Muscle of back (tissue), 11 donors: ENCODE data around the gene PPP6R2. TPM values are rescaled to one million over a fixed set of nuclear protein-coding genes. Genes with fewer than 3 reads are reported as not detected.
"Not testable (repeated sequence)": the region's sequence is repeated elsewhere in the genome, so short reads cannot be mapped to it uniquely, and the experiment has no call there.

Experiments
- DNase-seq, 3 donors: peaks; one replicate each; pipeline versions ENCODE4 v3.0.0 to v3.0.0-alpha.2; 2013
- polyA plus RNA-seq, 10 donors: library from polyadenylated mRNA; unstranded; fragments of 120-200 nt; gene quantifications; one replicate each; pipeline ENCODE4 v1.2.1, GENCODE V29; 2013; ENCODE audit not compliant: insufficient read length in 10 of 10

The PPP6R2 gene
- polyA plus RNA-seq, 10 donors = 24.6 to 37.0 (median 31.5) TPM

DNA sequence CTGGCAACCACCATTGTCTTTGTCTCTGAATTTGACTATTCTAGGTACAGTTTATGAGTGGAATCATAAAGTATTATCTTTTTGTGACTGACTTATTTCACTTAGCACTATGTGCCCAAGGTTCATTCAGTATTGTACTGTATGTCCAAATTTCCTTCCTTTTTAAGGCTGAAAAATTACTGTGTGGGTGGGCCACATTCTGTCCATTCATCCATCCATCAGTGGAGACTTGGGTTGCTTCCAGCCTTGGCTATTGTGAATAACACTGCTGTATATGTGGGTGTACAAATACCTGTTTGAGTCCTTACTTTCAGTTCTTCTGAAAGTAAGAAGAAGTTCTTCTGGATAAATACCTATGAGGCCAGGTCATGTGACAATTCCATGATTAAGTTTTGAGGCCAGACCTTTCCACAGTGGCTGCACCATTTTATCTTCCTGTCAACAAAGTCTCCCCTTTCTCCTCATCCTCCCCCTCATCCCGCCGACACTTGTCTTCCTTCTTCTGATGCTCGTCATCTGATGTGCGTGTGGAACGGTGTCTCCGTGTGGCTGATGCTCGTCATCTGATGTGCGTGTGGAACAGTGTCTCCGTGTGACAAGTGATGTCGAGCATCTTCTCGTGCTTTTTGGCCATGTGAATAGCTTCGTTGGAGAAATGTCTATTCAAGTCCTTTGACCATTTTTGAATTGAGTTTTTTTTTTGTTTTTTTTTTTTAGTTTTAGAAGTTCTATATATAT lies 82.2 kb downstream of the PPP6R2 start:
- DNase-seq = no peak

- no peak for DNase-seq
Measured at GRCh38 chr22:50432131-50432876, 89.2 kb downstream of the PPP6R2 start.

GRCh38 chr22:50432877-50433510 lies 89.9 kb downstream of the PPP6R2 start:
- DNase-seq = not testable (repeated sequence)

DNA sequence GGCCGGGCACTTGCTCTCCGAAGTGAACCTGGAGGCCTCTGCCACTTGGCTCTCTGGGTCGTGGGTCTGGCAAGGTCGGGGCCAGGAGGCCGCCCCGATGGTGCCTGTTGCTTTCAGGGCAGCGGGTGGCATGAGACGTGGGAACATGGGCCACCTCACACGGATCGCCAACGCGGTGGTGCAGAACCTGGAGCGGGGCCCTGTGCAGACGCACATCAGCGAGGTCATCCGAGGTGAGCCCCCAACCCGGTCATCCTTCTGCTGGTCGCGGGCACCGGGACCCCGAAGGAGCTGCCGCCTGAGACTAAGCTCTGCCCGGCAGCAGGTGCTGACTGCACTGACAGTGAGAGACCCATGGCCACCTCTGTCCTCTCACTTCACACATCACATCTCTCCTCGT lies 91.7 kb downstream of the PPP6R2 start:
- no peak for DNase-seq

GRCh38 chr22:50435291-50436014 lies 92.3 kb downstream of the PPP6R2 start:
- peak in 1 of 3 donors; percentile 4 for DNase-seq

DNA sequence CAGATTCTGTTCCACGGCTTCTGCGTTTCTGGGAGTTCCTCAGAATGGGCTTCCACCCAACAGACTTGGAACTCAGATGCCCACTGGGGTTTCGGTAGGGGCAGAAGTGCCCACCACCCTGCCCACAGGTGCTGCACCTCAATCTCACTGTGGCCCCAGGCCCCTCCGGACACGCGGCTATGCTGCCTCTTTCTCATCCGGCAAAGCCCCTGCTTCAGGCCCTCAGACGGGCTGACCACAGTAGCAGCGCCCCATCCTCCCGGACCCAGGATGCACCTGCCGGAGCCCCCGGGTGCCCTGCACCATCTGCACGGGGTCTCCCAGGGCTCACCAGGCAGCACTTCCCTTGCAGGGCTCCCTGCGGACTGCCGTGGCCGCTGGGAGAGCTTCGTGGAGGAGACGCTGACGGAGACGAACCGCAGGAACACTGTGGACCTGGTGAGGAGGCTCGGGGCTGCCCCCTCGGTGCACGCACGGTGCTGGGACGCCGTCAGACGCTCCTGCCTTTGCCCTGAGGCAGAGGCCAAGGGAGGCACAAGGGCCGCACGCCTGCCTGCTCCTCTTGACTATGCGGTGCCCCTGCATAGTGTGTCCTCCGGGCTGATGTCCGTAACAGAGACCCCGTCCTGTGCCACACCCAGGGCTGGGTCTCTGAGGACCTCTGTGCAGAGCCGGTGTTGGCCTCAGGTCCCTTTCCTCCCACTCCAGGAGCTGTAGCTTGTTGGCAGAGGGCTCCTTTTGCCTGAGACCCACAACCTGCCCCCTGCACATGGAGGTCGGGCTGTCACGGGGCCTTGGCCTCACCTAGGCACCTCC lies 93.1 kb downstream of the PPP6R2 start:
- no peak for DNase-seq

GRCh38 chr22:50436841-50437341 lies 93.8 kb downstream of the PPP6R2 start:
- no peak for DNase-seq

DNA sequence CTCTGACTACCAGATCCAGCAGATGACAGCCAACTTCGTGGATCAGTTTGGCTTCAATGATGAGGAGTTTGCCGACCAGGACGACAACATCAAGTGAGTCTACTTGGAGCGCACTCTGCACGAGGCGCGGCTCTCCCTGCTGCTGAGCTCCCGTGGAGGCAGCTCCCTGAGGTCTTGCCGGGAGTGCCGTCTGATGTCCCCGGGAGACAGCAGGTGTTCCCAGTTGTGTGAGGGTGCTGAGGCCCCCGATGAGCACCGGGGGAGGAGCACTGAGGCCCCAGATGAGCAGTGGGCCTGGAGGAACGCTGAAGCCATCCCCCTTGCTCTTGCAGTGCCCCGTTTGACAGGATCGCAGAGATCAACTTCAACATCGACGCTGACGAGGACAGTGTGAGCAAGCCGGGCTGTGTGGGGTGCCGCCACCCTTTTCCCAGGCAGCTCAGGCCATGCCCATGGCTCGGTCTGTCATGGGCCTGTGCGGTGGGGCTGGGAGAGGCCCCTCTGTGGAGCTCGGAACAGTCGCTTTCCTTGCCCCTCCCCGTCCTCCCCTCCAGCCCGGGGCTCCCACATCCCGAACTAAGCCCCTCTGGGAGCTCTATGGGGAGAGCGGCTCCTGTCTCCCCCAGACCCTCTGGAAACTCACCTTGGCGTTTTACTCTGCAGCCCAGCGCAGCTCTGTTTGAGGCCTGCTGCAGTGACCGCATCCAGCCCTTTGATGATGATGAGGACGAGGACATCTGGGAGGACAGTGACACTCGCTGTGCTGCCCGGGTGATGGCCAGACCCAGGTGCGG lies 94.6 kb downstream of the PPP6R2 start:
- DNase-seq = no peak

DNA sequence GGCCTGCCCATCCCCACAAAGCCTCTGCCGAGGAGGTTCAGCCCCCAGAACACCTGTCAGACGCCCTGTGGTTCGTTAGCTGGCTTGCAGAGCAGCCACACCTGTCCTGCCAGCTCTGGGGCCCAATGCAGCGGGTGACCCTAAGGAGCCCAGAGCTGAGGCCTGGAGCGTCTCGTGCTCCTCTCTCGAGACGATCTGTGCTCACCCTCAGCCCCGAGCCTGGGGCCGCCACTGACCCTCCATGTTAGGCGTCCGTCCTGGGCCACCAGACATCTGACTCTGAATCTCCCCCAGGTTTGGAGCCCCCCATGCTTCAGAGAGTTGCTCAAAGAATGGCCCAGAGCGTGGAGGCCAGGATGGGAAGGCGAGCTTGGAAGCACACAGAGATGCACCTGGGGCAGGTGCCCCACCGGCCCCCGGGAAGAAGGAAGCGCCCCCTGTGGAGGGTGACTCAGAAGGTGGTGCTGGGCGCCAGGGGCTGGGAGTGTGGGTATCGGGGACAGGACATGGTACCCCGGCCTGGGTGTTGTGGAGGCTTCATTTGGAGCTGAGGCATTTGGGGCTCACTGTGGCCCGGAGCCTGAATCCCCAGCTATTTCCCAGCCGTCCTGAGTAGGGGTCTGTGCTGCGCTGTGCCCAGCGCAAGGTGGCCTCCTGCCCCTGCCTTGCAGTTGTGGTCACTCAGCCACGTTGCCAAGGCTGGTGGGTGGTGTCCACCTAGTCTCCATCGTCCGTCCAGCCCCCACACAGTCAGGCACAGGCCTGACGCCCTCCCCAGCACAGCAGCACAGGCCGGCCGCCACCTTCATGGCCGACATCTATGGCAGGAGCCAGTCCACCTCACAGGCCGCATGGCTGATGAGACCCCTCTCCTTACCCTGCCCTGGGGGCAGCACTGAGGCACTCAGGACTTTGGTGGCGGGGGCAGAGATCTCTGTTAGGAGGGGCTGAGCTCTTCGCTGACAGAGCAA lies 95.5 kb downstream of the PPP6R2 start:
- no peak for DNase-seq

- DNase-seq = no peak
Measured at GRCh38 chr22:50439314-50439870, 96.3 kb downstream of the PPP6R2 start.

DNA sequence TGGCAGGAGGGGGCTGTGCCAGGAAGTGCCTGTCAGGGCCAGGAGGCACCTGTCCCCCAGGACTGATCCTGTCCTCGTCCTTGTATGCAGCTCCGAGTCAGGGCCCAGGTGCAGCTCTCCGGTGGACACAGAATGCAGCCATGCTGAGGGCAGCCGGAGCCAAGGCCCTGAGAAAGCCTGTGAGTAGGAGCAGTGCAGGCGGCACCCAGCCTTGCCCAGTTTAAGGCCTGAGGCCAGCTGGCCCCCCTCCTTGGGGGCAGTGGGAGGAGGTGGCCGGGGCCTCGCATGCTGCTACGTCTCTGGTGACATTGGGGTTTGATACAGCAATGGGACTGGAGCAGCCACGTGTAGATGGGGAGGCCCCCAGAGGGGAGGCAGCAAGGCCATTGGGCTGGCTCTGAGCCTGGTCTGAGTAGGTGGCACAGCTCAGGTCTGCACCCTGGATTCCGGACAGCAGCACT lies 96.8 kb downstream of the PPP6R2 start:
- DNase-seq = no peak

DNA sequence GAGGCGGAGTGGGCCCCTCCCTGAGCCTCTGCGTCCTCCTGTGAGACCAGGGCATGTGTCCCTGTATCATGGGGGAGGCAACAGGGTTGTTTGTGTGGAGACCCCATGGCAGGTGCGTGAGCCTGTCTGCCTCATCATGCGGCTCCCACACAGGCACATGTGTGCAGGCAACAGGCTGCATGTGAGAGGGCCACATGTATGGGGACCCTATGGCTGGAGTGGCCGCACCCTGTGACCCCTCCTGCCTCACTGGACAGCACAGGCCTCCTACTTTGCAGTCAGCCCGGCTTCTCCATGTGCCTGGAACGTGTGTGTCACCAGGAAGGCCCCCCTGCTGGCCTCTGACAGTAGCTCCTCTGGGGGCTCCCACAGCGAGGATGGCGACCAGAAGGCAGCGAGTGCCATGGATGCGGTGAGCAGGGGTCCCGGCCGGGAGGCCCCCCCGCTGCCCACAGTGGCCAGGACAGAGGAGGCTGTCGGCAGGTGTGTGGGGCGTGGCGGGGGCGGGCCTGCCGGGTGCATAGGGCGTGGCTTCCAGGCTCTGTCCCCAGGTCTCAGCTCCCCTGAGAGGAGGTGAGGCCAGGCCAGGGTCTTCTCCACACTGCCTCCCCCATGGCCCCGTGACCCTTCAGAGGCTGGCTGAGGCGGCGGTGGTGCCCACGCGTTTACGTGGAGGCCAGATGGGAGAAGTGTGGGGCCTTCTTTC lies 97.6 kb downstream of the PPP6R2 start:
- DNase-seq = no peak

- no peak for DNase-seq
Measured at GRCh38 chr22:50441428-50441993, 98.4 kb downstream of the PPP6R2 start.

- DNase-seq = no peak
Measured at GRCh38 chr22:50443197-50443596, 100.1 kb downstream of the PPP6R2 start.

- no peak for DNase-seq
Measured at GRCh38 chr22:50443801-50444625, 100.9 kb downstream of the PPP6R2 start.

- DNase-seq = no peak
Measured at GRCh38 chr22:50444663-50445062, 101.5 kb downstream of the PPP6R2 start.
